ENCODE data around the gene HUS1B.
"Not testable (repeated sequence)": the region's sequence is repeated elsewhere in the genome, so short reads cannot be mapped to it uniquely, and the experiment has no call there.

Gene HUS1B

DNA sequence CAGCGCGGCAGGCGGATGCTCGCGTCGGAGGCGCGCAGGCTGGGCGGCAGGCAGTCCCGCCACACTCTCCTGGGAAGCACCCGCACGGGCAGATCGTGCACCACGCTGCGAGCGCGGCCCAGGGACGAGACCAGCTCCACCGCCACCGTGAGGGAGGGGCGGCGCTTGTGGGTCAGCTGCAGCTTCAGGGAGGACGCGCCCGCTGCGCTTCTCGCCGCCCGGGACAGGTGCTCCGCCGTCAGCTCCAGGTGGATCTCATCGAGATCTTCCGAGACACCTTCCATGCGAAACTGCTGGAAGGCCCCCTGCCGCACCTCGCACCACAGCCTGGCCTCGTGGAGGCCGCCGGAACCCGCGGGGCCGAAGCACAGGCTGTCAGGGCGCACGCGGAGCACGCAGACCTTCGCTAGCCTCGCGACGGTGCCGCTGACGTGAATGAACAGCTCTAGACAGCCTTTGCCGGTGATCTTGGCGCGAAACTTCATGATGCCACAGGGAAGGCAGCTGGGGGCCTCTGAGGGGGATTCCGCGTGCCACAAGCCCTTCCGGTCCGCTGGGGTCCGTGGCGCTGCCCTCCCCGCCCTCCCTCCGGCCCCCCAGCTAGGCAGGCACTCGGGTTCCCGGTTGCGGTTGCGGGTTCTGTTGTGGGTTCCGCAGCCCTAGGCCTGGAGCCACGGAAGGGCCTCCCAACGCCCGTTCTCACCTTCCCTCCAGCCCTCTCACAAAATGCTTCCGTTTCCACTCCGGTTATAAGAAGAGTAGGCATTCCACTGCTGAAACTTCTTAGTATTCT lies at the start of gene HUS1B:
Gene HUS1B (minus strand): TSS at position 641 of the 793 bp plus-strand sequence. CDS start 156 bp downstream, at position 485.
- DNase-seq, result no peak

DNA sequence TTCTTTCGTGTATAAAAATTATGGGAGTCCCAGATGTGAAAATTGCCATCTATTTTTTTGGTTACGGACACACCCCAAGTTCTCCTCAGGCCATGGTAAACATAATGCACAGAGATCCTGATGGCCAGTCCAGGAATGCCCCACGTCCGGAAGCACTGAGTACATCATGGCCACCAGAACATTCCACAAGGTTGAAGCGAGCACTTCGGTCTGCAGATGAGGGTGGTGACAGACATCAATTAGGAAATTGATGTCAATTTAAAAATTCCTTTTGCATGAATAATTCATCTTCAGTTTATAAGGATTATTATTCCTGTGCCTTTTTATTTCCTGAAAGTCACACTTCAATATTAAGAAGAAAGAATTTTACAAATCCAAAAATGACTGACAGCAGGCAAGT lies 49.2 kb upstream of the HUS1B start:
- DNase-seq, result no peak

- no peak for DNase-seq
Measured at GRCh38 chr6:705047-705446, 48.1 kb upstream of the HUS1B start.

DNA sequence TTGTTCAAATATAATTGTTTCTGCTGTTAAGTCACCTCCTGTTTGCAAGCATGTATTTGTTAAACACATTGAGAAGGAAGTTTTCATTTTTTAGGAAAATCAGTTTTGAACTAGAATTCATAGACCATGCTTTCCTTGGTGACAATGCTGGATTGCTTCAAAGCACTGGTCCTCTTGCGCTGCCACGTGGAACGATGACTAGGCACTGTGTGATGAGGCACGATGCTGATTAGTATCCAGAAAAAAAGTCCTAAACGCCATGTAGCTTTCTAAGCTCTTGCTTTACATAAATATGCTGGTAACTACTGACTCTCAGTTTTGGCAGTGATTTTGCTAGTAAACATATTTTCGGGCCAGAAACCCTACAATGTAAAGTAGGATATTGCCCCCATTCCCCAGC lies 47.1 kb upstream of the HUS1B start:
- no peak for DNase-seq

DNA sequence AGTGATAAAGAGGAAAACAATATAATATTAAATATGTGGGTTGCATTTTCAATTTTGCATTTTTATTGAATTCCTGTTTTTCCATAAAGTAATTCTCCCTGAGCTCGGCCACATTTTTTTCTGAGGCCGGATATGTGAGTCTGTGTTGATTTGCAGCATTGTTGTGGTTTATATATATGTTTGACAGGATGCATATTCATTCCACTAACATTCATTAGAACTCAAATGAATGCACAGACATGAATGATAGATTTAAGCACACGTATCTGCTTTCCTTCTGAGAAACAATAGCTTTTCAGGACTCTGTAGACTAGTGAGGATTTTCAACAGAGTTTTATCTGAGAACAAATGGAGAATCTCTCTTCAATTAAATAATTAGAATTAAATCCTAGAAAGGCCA lies 46.7 kb upstream of the HUS1B start:
- no peak for DNase-seq

DNA sequence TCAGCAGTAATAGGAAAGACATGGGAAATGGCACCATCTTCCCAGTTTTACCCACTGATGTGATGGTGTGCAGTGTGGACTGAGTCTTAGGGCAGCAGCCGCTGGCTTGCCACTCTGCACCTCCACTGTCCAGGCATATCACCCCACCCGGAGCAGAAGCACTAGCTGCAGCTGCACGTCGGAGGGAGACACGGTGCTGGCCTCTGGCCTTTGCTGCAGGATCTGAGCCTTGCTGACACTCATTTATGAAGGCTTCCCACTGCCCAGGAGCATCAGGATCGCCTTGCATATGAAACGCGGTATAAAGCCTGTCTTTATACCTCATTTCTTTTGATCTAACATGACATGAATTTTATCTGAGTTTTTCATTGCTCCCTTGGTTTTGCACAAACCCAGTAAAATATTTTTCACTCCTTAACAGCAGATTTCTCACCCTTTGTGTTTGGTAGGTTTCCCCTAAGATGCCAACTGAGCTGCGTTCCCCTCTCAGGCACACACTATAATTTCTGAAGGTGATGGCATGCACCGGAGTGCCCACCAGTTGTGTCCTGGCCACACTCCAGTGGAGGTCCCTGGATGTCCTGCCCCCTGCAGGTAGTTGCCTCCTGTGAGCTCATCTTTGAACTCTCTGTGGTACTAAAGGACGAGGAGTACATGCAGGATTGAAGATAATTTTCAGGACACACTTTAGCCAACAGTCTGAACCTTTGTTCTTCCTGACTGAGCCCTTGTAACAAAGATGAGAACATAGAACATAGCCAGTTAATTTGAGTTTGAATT lies 45.0 kb upstream of the HUS1B start:
- no peak for DNase-seq

DNA sequence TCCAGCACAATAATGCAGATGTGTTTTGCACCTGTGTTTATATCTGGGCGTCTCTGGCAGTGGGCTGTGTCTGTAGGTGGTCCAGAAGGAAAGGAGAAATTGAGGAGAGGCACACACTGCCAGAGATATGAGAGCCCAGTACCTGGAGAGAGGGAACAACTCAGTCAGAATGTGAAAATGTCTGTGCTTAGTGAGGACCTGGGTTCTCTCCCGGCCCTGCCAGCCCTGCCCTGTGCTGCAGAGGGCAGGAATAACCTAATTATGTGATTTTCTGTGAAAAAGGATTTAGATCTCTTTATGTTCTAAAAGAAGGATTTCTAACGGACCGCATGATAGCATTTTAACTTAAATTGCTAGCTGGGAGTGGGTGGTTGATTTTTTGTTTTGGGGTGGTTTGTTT lies 44.3 kb upstream of the HUS1B start:
- no peak for DNase-seq

DNA sequence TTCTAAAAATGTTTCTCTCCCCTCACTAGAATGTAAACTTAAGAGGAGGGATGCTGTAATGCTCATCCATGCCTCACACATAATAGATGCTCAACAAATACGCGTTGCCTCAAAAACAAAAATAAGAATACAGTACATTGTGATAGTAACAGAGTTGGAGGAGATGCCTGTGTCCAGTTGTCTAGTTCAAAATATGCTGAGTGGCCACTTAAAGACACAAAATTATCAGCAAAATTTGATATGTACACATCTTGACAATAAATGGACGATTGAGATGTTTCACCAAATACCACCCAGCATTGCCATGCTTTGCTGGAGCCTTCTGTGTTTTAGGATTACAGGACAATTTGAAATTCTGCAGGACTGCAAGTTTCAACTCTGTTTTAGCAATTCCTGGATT lies 43.6 kb upstream of the HUS1B start:
- DNase-seq, result no peak

GRCh38 chr6:699319-699718 lies 42.4 kb upstream of the HUS1B start:
- no peak for DNase-seq

DNA sequence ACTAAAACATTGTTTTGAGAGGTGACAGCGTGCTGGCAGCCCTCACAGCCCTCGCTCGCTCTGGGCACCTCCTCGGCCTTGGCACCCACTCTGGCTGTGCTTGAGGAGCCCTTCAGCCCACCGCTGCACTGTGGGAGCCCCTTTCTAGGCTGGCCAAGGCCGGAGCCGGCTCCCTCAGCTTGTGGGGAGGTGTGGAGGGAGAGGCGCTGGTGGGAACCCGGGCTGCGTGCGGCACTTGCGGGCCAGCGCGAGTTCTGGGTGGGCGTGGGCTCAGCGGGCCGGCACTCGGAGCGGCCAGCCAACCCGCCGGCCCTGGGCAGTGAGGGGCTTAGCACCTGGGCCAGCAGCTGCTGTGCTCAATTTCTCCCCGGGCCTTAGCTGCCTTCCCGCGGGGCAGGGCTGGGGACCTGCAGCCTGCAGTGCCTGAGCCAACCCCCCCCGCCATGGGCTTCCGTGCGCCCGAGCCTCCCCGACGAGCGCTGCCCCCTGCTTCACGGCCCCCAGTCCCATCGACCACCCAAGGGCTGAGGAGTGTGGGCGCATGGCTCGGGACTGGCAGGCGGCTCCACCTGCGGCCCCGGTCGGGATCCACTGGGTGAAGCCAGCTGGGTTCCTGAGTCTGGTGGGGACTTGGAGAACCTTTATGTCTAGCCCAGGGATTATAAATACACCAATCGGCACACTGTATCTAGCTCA lies 37.7 kb upstream of the HUS1B start:
- DNase-seq, result not testable (repeated sequence)

DNA sequence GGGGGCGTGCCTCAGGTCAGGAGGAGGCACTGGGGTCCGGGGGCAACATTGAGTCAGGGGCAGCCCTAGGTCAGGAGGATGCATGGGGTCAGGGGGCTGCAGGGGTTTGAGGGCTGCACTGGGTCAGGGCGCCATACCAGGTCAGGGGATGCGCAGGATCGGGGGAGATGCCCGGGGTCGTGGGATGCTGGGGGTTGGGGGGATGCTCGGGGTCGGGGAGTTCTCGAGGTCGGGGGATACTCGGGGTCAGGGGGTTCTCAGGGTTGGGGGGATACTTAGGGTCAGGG lies 36.8 kb upstream of the HUS1B start:
- no peak for DNase-seq

DNA sequence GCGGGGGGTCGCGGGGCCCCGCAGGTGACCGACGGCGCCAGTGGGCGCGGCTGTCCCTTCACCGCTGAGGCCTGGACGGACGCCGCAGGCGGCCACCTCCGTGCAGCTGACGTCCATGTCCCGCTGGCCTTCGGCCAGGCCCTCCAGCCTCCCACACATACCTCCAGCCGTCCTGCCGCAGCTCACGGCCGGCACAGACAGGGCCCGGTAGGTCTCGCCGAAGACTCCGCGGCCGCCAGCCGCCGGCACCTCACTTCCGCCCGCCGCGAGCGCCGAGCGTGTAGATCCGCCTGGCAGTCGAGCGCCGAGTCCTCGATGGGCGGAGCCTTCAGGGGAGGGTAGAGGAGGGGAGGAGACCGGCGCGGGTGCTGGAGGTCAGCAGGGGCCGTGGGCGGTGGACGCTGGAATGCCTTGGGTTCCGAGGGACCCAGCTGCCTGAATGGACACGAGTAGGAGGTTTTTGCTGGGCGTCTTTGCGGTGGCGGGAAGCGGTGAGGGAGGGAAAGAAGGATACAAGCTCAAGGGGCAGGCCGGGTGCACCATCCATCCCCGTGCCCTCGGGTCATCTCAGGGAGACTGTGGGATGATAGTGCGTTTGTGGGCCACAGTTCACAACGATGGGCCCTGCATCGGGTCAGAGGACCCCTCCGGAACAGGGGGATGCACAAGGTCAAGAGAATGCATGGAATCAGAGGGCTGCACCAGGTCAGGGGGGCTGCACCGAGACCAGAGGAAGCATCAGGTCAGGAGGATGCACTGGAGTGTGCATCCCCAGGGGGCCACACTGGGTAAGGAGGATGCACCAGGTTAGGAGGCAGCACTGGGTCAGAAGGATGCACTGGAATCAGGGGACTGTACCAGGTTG lies 36.2 kb upstream of the HUS1B start, which contains the start of gene EXOC2:
Gene EXOC2 (minus strand): TSS at position 282 of the 865 bp plus-strand sequence. CDS start 55,321 bp downstream, outside the sequence.
- DNase-seq, result peak; percentile 97

- DNase-seq, result peak; percentile 90
Measured at GRCh38 chr6:692356-692851, 35.5 kb upstream of the HUS1B start.

- DNase-seq, result no peak
Measured at GRCh38 chr6:689223-689622, 32.3 kb upstream of the HUS1B start.

DNA sequence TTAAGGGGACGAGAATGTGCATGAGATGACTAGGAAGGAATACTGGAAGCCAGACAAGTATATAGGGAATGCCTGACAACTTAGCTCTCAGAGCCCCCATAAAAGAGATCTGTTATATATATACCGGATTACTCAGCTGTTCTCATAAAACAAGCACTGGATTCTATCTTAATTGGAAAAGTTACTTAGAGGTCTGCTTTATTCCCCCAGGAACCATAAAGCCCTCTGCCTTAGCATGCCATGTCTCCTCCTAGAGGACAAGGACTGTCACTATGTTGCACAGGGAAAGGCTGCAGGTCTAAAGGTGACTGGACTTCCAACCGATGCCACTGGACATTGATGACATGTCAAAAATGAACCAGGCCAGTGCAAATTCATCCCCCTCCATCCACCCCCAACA lies 29.6 kb upstream of the HUS1B start:
- no peak for DNase-seq

GRCh38 chr6:684831-685636 lies 28.1 kb upstream of the HUS1B start:
- peak; percentile 22 for DNase-seq

GRCh38 chr6:683742-684440 lies 27.0 kb upstream of the HUS1B start:
- DNase-seq, result no peak

DNA sequence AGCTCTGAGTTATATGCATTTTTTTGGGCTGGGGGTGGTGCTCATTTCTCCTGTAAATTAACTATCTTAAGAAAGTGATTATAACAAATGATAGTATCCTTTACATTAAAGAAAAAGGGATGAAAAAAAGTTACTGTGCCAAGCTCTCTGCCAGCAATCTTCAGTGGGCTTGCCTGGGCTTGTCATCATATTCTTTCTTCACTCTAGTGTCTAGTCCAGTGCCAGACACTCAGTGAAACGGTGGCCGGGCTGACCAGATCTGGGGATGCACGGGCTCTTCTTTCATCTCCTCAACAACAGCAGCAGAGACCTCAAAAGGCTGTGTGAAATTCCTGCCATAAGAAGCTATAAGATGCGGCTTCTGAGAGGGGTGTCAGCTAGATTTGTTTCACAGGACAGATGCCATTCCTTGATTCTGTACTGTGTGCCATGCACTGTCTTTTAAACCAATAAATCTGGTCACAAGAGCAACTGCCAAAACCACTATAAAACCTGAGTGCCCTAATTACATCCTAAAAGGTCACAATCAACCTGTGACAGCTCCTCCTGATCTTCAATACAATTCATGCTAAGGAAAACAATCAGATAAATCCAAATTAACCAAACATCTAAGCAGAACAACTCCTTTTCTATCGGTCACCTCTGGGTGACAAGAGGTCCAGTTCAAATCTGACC lies 23.9 kb upstream of the HUS1B start:
- no peak for DNase-seq

GRCh38 chr6:680251-680650 lies 23.4 kb upstream of the HUS1B start:
- no peak for DNase-seq

GRCh38 chr6:679282-679681 lies 22.4 kb upstream of the HUS1B start:
- DNase-seq, result no peak
